Ishikawa (cell line): Measurements from ENCODE around the gene KCNJ15.

Experiments
- CEBPB ChIP-seq: IDR thresholded peaks from 2 replicates; pipeline ENCODE4 v1.6.1; 2012
- CREB1 ChIP-seq: IDR thresholded peaks from 2 replicates; pipeline ENCODE4 v1.6.1; 2012; ENCODE audit warnings: low read depth
- EGR1 ChIP-seq: IDR thresholded peaks from 2 replicates; pipeline ENCODE4 v1.6.1; 2012
- EP300 ChIP-seq: IDR thresholded peaks from 2 replicates; pipeline ENCODE4 v1.6.1; 2012; ENCODE audit warnings: borderline replicate concordance
- FOXM1 ChIP-seq: IDR thresholded peaks from 2 replicates; pipeline ENCODE4 v1.6.1; 2012; ENCODE audit warnings: low read depth, borderline replicate concordance
- NFIC ChIP-seq: IDR thresholded peaks from 2 replicates; pipeline ENCODE4 v1.6.1; 2012
- RAD21 ChIP-seq: IDR thresholded peaks from 2 replicates; pipeline ENCODE4 v1.6.1; 2012; ENCODE audit warnings: low read depth
- TAF1 ChIP-seq: IDR thresholded peaks from 2 replicates; pipeline ENCODE4 v1.6.1; 2012; ENCODE audit warnings: low read depth, mild to moderate bottlenecking
- TCF12 ChIP-seq: IDR thresholded peaks from 2 replicates; pipeline ENCODE4 v1.6.1; 2012; ENCODE audit warnings: low read depth
- TEAD4 ChIP-seq: IDR thresholded peaks from 2 replicates; pipeline ENCODE4 v1.6.1; 2012
- YY1 ChIP-seq: IDR thresholded peaks from 2 replicates; pipeline ENCODE4 v1.6.1; 2012; ENCODE audit warnings: low read depth
- ZBTB7A ChIP-seq: IDR thresholded peaks from 2 replicates; pipeline ENCODE4 v1.6.1; 2012; ENCODE audit warnings: low read depth
- TF ChIP-seq, protein P1 (sequence below): IDR thresholded peaks from 2 replicates; pipeline ENCODE4 v1.6.1; 2012
- TF ChIP-seq, protein P2 (sequence below): IDR thresholded peaks from 2 replicates; pipeline ENCODE4 v1.6.1; 2012
- TF ChIP-seq, protein P3 (sequence below): IDR thresholded peaks from 2 replicates; pipeline ENCODE4 v1.6.1; 2012; ENCODE audit warnings: low read depth, mild to moderate bottlenecking

KCNJ15 gene

DNA sequence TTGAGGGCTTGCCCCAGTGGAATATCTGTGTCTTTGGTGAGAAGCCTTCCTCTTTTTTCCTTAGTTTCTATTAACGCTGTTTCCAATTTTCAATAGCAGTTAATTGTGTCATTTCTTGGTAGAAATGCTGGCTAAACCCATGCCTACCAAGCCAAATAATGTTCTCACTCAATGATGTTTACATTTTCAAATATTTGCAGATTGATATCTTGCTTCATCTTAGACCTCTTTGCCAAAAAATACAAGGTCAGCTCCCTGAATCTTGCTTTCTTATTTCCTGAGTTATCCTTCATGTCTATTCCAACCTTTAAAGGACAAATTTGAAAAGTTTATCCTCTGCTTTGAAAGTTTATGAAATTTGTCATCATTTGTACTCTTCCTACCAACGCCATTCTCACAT, 5.1 kb downstream of the KCNJ15 start:
- TF ChIP-seq YY1, result no peak
- TF ChIP-seq FOXM1, result no peak
- TF ChIP-seq ZBTB7A, result no peak
- no peak for TF ChIP-seq NFIC

DNA sequence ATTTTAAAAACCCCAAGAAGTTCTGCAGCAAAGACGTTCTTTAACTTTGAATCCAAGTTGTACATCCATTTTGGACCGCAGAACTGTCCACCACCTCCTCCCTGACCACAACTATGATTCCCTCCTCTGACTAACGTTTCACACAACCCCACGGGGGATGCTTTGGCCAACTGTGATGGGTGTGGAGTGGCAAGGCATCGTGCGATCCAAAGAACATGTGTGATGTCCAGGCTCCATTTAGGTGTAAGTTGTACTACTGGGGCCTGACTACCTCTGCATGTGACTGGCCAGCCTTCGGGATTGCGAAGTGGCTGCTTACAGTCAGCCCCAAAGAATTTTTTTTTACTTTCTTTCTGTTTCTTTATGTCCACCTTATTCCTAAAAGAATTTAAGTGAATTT, 6.7 kb downstream of the KCNJ15 start:
- TF ChIP-seq, protein P1, sequence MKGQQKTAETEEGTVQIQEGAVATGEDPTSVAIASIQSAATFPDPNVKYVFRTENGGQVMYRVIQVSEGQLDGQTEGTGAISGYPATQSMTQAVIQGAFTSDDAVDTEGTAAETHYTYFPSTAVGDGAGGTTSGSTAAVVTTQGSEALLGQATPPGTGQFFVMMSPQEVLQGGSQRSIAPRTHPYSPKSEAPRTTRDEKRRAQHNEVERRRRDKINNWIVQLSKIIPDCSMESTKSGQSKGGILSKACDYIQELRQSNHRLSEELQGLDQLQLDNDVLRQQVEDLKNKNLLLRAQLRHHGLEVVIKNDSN, result no peak
- TF ChIP-seq CEBPB (no peak), NFIC (no peak), TAF1 (no peak), EGR1 (no peak)

DNA sequence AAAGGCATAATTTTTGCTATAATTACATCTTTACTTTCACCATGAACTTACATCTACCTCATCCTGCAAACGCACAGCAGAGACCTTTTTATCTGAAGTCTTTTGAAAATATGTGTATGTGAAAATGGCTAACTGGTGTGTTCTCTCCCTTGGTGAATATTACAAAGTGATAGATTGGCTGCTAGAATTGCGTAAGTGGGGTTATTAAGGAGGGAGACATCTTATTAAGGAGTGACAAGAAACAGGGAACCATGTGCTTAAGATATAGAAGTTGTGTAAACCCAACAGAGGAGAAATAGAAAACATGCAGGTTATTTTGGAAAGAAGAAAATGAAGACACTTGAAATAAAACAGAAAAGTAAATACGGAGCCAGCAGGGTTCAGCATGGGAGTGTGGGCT, 7.8 kb downstream of the KCNJ15 start:
- no peak for TF ChIP-seq CEBPB
- no peak for TF ChIP-seq EP300
- TF ChIP-seq, protein P2, sequence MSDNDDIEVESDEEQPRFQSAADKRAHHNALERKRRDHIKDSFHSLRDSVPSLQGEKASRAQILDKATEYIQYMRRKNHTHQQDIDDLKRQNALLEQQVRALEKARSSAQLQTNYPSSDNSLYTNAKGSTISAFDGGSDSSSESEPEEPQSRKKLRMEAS, result no peak
- no peak for TF ChIP-seq ZBTB7A
- no peak for TF ChIP-seq EGR1
- TF ChIP-seq, protein P3, sequence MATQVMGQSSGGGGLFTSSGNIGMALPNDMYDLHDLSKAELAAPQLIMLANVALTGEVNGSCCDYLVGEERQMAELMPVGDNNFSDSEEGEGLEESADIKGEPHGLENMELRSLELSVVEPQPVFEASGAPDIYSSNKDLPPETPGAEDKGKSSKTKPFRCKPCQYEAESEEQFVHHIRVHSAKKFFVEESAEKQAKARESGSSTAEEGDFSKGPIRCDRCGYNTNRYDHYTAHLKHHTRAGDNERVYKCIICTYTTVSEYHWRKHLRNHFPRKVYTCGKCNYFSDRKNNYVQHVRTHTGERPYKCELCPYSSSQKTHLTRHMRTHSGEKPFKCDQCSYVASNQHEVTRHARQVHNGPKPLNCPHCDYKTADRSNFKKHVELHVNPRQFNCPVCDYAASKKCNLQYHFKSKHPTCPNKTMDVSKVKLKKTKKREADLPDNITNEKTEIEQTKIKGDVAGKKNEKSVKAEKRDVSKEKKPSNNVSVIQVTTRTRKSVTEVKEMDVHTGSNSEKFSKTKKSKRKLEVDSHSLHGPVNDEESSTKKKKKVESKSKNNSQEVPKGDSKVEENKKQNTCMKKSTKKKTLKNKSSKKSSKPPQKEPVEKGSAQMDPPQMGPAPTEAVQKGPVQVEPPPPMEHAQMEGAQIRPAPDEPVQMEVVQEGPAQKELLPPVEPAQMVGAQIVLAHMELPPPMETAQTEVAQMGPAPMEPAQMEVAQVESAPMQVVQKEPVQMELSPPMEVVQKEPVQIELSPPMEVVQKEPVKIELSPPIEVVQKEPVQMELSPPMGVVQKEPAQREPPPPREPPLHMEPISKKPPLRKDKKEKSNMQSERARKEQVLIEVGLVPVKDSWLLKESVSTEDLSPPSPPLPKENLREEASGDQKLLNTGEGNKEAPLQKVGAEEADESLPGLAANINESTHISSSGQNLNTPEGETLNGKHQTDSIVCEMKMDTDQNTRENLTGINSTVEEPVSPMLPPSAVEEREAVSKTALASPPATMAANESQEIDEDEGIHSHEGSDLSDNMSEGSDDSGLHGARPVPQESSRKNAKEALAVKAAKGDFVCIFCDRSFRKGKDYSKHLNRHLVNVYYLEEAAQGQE, result no peak
- no peak for TF ChIP-seq NFIC
- no peak for TF ChIP-seq TCF12
- no peak for TF ChIP-seq FOXM1
- TF ChIP-seq TAF1, result no peak

DNA sequence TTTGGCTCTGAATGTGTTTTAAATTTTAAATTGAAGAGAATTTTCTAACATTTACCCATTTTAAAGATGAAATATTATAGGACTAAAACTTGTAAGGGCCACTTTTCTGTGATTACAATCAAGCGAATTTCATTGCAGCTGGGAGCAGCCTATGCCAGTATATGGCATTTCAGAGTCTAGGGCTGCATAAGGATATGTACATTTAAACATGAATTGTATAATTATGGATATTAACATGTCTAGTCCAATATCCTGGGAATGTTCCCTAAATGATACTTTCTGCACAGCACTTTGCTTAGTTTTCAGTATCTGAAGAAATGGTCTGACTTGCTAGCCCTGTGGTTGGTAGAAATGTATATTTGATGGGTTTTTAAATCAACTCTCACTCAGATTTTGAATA, 8.4 kb downstream of the KCNJ15 start:
- TF ChIP-seq EGR1 (no peak), FOXM1 (no peak), YY1 (no peak), CEBPB (no peak), TAF1 (no peak), ZBTB7A (no peak), RAD21 (no peak), TCF12 (no peak), TEAD4 (no peak)
- TF ChIP-seq, protein P2, result no peak

DNA sequence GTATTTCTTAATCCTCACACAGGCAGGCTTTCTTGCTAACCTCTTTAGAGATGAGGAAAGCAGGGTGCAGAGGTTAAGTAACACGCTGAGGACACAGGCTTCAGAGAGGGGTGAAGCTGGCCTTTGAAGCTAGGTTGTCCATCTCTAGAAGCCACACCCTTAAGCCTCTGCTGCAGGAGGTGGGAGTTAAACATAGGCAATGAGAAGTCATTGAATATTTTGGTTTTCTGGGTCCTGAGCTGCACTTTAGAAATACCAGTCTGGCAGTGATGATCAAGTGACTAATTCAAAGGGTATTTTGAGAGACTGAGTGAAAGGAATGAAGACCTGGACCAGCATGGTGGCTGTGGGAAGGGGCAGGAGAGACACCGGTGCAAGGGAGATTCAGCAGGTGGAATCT, 9.9 kb downstream of the KCNJ15 start:
- TF ChIP-seq CREB1 (no peak), YY1 (no peak), NFIC (no peak), TCF12 (no peak), RAD21 (no peak), ZBTB7A (no peak), FOXM1 (no peak), CEBPB (no peak), EP300 (no peak), TAF1 (no peak), TEAD4 (no peak), EGR1 (no peak)
- TF ChIP-seq, protein P1, result no peak
- TF ChIP-seq, protein P2, result no peak
- TF ChIP-seq, protein P3, result no peak

DNA sequence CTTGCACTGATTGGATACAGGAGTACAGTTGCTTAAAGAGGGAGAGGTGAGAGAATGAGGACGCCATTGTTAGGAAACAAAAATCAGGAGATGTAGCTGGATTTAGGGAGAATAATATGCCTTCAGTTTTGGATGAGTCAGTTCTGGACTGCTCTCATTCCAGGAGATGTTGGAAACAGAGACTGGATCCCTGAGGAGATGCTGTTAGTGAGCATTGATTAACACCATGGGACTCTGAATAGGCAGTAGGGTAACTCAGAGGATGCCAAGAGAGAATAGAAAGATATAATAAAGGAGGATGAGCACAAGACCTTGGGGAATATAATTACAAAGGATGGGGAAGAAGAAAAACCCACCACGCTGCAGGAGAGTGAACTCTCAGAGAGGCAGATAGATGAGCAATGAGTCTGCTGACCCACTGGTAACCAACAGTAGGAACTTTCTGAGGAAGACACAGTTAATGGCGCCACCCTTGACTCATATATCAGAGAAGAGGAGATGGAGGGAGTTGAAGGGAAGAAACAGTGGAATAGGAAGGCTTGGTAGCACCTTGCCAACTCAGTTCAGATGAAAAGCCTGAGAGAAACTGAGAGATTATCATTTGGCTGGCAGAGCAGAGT, 10.5 kb downstream of the KCNJ15 start:
- TF ChIP-seq EP300 (no peak), FOXM1 (no peak), CEBPB (no peak), TAF1 (no peak), RAD21 (no peak), ZBTB7A (no peak), TEAD4 (no peak), EGR1 (no peak), CREB1 (no peak)
- TF ChIP-seq, protein P1, result no peak
